Frontal cortex (tissue), 4 donors: ENCODE results near the gene LBH. TPM values are rescaled to one million over a fixed set of nuclear protein-coding genes. Genes with fewer than 3 reads are reported as not detected.

Source experiments
- DNase-seq, 2 donors: peaks; one replicate each; pipeline ENCODE4 v3.0.0; 2012; ENCODE audit warnings: low spot score in 2 of 2
- FAIRE-seq: peaks from 2 replicates; lab custom pipeline; 2012; peaks lifted over from hg19 to GRCh38; lab: Jason Lieb, UNC
- total RNA-seq: library from RNA; depleted of rRNA; stranded (reverse); fragments of >200 nt; gene quantifications from one replicate; pipeline ENCODE4 v1.2.3, GENCODE V29; 2014
- donor health status: control.
- donor health status: control.
- donor health status: control.

LBH gene
- total RNA-seq, 1 donor from 2014 or later = 68.9 TPM

- DNase-seq = no peak
- FAIRE-seq = no peak
These were observed 22.7 kb downstream of the LBH start for GRCh38 chr2:30253873-30254684.

- FAIRE-seq = no peak
- DNase-seq = no peak
These were observed 23.3 kb downstream of the LBH start for GRCh38 chr2:30254685-30255001.

GRCh38 chr2:30255026-30255425 is 23.7 kb downstream of the LBH start:
- FAIRE-seq = no peak

GRCh38 chr2:30255466-30256408 is 24.4 kb downstream of the LBH start:
- FAIRE-seq = no peak
- DNase-seq = no peak

More at GRCh38 chr2:30255026-30255425, 23.7 kb downstream of the LBH start:
- no peak for DNase-seq

- FAIRE-seq (no peak), DNase-seq (no peak)
These were observed 26.2 kb downstream of the LBH start for GRCh38 chr2:30257266-30258214.

GRCh38 chr2:30259071-30259470 is 27.7 kb downstream of the LBH start:
- no peak for DNase-seq
- FAIRE-seq = no peak

GRCh38 chr2:30259827-30260679 is 28.7 kb downstream of the LBH start:
- FAIRE-seq = no peak

GRCh38 chr2:30260941-30261340 is 29.6 kb downstream of the LBH start:
- DNase-seq = no peak
- no peak for FAIRE-seq

More at GRCh38 chr2:30259827-30260679, 28.7 kb downstream of the LBH start:
- no peak for DNase-seq

GRCh38 chr2:30261695-30262211 is 30.4 kb downstream of the LBH start:
- FAIRE-seq (no peak), DNase-seq (no peak)

GRCh38 chr2:30262716-30263309 is 31.5 kb downstream of the LBH start:
- FAIRE-seq (no peak), DNase-seq (no peak)

- DNase-seq (no peak), FAIRE-seq (no peak)
These were observed 32.9 kb downstream of the LBH start for GRCh38 chr2:30264274-30264673.

GRCh38 chr2:30265052-30266015 is 34.0 kb downstream of the LBH start:
- DNase-seq = no peak

GRCh38 chr2:30266051-30266621 is 34.8 kb downstream of the LBH start:
- FAIRE-seq (no peak), DNase-seq (no peak)

More at GRCh38 chr2:30265052-30266015, 34.0 kb downstream of the LBH start:
- no peak for FAIRE-seq

GRCh38 chr2:30266705-30267104 is 35.4 kb downstream of the LBH start:
- FAIRE-seq (no peak), DNase-seq (no peak)

- DNase-seq (no peak), FAIRE-seq (no peak)
These were observed 36.0 kb downstream of the LBH start for GRCh38 chr2:30267161-30267975.

- no peak for FAIRE-seq
- no peak for DNase-seq
These were observed 37.0 kb downstream of the LBH start for GRCh38 chr2:30268296-30268871.
